Measurements from ENCODE around the gene PTPN3. TPM values are rescaled to one million over a fixed set of nuclear protein-coding genes. Genes with fewer than 3 reads are reported as not detected.
"Not testable (repeated sequence)": the region's sequence is repeated elsewhere in the genome, so short reads cannot be mapped to it uniquely, and the experiment has no call there.

Gene PTPN3
- total RNA-seq, 6 experiments from 2014 or later = not detected

- no peak for DNase-seq
- H3K36me3 Mint-ChIP-seq (ENCODE audit: low read depth) = no peaks in the 10 kb centered on the region
- H3K9me3 Mint-ChIP-seq = no peaks in the 10 kb centered on the region
- no peak overlapping the region for H3K4me3 Mint-ChIP-seq
- no peak overlapping the region for H3K27ac Mint-ChIP-seq
- H3K27me3 Mint-ChIP-seq (ENCODE audit: insufficient read depth) = peaks cover 22% of the 10 kb centered on the region
- TF ChIP-seq CTCF (IDR thresholded peaks at IDR 0.05) = no peak
- H3K4me1 Mint-ChIP-seq (ENCODE audit: low read depth) = no peaks in the 10 kb centered on the region
Measured at GRCh38 chr9:109341561-109341960, 156.5 kb downstream of the PTPN3 start.

- not testable (repeated sequence) for H3K4me1 Mint-ChIP-seq (ENCODE audit: low read depth); H3K36me3 Mint-ChIP-seq (ENCODE audit: low read depth); H3K4me3 Mint-ChIP-seq; H3K27ac Mint-ChIP-seq; DNase-seq; H3K9me3 Mint-ChIP-seq
- H3K27me3 Mint-ChIP-seq (ENCODE audit: insufficient read depth) = peaks cover 26% of the 10 kb centered on the region
Measured at GRCh38 chr9:109340979-109341378, 157.1 kb downstream of the PTPN3 start.

GRCh38 chr9:109336409-109336808, 161.7 kb downstream of the PTPN3 start:
- DNase-seq = no peak
- H3K27ac Mint-ChIP-seq = no peak overlapping the region
- H3K36me3 Mint-ChIP-seq (ENCODE audit: low read depth) = no peaks in the 10 kb centered on the region
- H3K4me3 Mint-ChIP-seq = no peak overlapping the region
- peaks cover 23% of the 10 kb centered on the region for H3K27me3 Mint-ChIP-seq (ENCODE audit: insufficient read depth)
- H3K9me3 Mint-ChIP-seq = no peaks in the 10 kb centered on the region
- H3K4me1 Mint-ChIP-seq (ENCODE audit: low read depth) = no peaks in the 10 kb centered on the region
- no peak for TF ChIP-seq CTCF (IDR thresholded peaks at IDR 0.05)

GRCh38 chr9:109335929-109336328, 162.2 kb downstream of the PTPN3 start:
- Mint-ChIP-seq H3K27me3 (ENCODE audit: insufficient read depth) (peaks cover 18% of the 10 kb centered on the region), H3K36me3 (ENCODE audit: low read depth) (no peaks in the 10 kb centered on the region)

GRCh38 chr9:109335121-109335520, 163.0 kb downstream of the PTPN3 start:
- H3K27me3 Mint-ChIP-seq (ENCODE audit: insufficient read depth) = peaks cover 18% of the 10 kb centered on the region
- H3K27ac Mint-ChIP-seq = no peak overlapping the region
- no peaks in the 10 kb centered on the region for H3K4me1 Mint-ChIP-seq (ENCODE audit: low read depth)
- no peak overlapping the region for H3K4me3 Mint-ChIP-seq
- no peak for DNase-seq
- no peaks in the 10 kb centered on the region for H3K36me3 Mint-ChIP-seq (ENCODE audit: low read depth)
- H3K9me3 Mint-ChIP-seq = no peaks in the 10 kb centered on the region
- no peak for TF ChIP-seq CTCF (IDR thresholded peaks at IDR 0.05)

More at GRCh38 chr9:109335929-109336328, 162.2 kb downstream of the PTPN3 start:
- Mint-ChIP-seq H3K9me3 (no peaks in the 10 kb centered on the region), H3K27ac (no peak overlapping the region), H3K4me1 (ENCODE audit: low read depth) (no peaks in the 10 kb centered on the region), H3K4me3 (no peak overlapping the region)
- no peak for TF ChIP-seq CTCF (IDR thresholded peaks at IDR 0.05)
- no peak for DNase-seq

- DNase-seq = no peak
- no peak for TF ChIP-seq CTCF (IDR thresholded peaks at IDR 0.05)
- Mint-ChIP-seq H3K9me3 (no peaks in the 10 kb centered on the region), H3K4me3 (no peak overlapping the region), H3K27me3 (ENCODE audit: insufficient read depth) (peaks cover 18% of the 10 kb centered on the region), H3K27ac (no peak overlapping the region), H3K4me1 (ENCODE audit: low read depth) (peaks cover 11% of the 10 kb centered on the region; the same call in 1 of the 2 replicates), H3K36me3 (ENCODE audit: low read depth) (no peaks in the 10 kb centered on the region)
Measured at GRCh38 chr9:109331353-109331752, 166.8 kb downstream of the PTPN3 start.
